HFFc6 (cell line): ENCODE results near the gene SYF2. TPM values are rescaled to one million over a fixed set of nuclear protein-coding genes. Genes with fewer than 3 reads are reported as not detected.

Experiments
- DNase-seq: peaks from one replicate; pipeline ENCODE4 v3.0.0-alpha.2; 2018
- H3K27ac Mint-ChIP-seq: 2 replicates; pipeline ENCODE4 v1.8.0; 2020; ENCODE audit warnings: mild to moderate bottlenecking, mixed read lengths
- H3K27me3 Mint-ChIP-seq: 2 replicates; pipeline ENCODE4 v1.8.0; 2021; ENCODE audit warnings: mild to moderate bottlenecking, moderate library complexity, mixed read lengths; ENCODE audit not compliant: insufficient read depth
- H3K36me3 Mint-ChIP-seq: 2 replicates; pipeline ENCODE4 v1.8.0; 2021; ENCODE audit warnings: low read depth, mixed read lengths
- H3K4me1 Mint-ChIP-seq: 2 replicates; pipeline ENCODE4 v1.8.0; 2020; ENCODE audit warnings: low read depth, mixed read lengths
- H3K4me3 Mint-ChIP-seq: 2 replicates; pipeline ENCODE4 v1.8.0; 2020; ENCODE audit warnings: mild to moderate bottlenecking, moderate library complexity, mixed read lengths
- H3K9me3 Mint-ChIP-seq: 2 replicates; pipeline ENCODE4 v1.8.0; 2020; ENCODE audit warnings: mild to moderate bottlenecking, mixed read lengths
- CTCF ChIP-seq: fragments of 200-600 bp; sonication (generic); IDR thresholded peaks from 2 replicates; pipeline ENCODE4 v1.5.0; 2021; ENCODE audit warnings: antibody characterized with exemption, mild to moderate bottlenecking
- total RNA-seq, 6 experiments: library from RNA; stranded (reverse); fragmentation: NEBNext Ultra II Directional; extraction: Animal tissue kit (Norgen Biotek cat#: 25700); gene quantifications; 2 replicates in 1 of 6; 3 replicates in 5 of 6; pipeline ENCODE4 v1.2.3, GENCODE V29; 2021

SYF2 gene
- total RNA-seq, 6 experiments from 2014 or later, result 30.7 to 44.1 (median 34.4) TPM

- no peak overlapping the region for H3K27ac Mint-ChIP-seq
- DNase-seq, result no peak
- TF ChIP-seq CTCF, result no peak
- peaks cover 15% of the 10 kb centered on the region for H3K27me3 Mint-ChIP-seq
- no peaks in the 10 kb centered on the region for H3K36me3 Mint-ChIP-seq
- no peak overlapping the region for H3K4me3 Mint-ChIP-seq
- peaks cover 10% of the 10 kb centered on the region for H3K4me1 Mint-ChIP-seq
- no peaks in the 10 kb centered on the region for H3K9me3 Mint-ChIP-seq
Measured at GRCh38 chr1:25184001-25184762, 48.1 kb downstream of the SYF2 start.

GRCh38 chr1:25183126-25183980 is 48.9 kb downstream of the SYF2 start:
- Mint-ChIP-seq H3K36me3 (no peaks in the 10 kb centered on the region), H3K27me3 (peaks cover 16% of the 10 kb centered on the region), H3K27ac (no peak overlapping the region), H3K4me3 (no peak overlapping the region), H3K9me3 (no peaks in the 10 kb centered on the region), H3K4me1 (peaks cover 10% of the 10 kb centered on the region)
- DNase-seq, result no peak
- TF ChIP-seq CTCF, result no peak

GRCh38 chr1:25182629-25183028 is 49.7 kb downstream of the SYF2 start:
- H3K9me3 Mint-ChIP-seq, result peaks cover 3% of the 10 kb centered on the region; the same call in 1 of the 2 replicates
- peak; percentile 71 for DNase-seq
- H3K4me3 Mint-ChIP-seq, result no peak overlapping the region
- no peak for TF ChIP-seq CTCF
- H3K36me3 Mint-ChIP-seq, result no peaks in the 10 kb centered on the region
- H3K27me3 Mint-ChIP-seq, result peaks cover 16% of the 10 kb centered on the region
- no peak overlapping the region for H3K27ac Mint-ChIP-seq
- H3K4me1 Mint-ChIP-seq, result peaks cover 10% of the 10 kb centered on the region

GRCh38 chr1:25180996-25181395 is 51.3 kb downstream of the SYF2 start:
- Mint-ChIP-seq H3K27me3 (peaks cover 24% of the 10 kb centered on the region), H3K9me3 (peaks cover 12% of the 10 kb centered on the region), H3K27ac (no peak overlapping the region), H3K4me3 (no peak overlapping the region), H3K36me3 (peaks cover 6% of the 10 kb centered on the region; the same call in 1 of the 2 replicates), H3K4me1 (peaks cover 10% of the 10 kb centered on the region)
- TF ChIP-seq CTCF, result no peak
- DNase-seq, result no peak

- no peak overlapping the region for H3K27ac Mint-ChIP-seq
- peaks cover 6% of the 10 kb centered on the region; the same call in 1 of the 2 replicates for H3K36me3 Mint-ChIP-seq
- DNase-seq, result no peak
- H3K27me3 Mint-ChIP-seq, result peaks cover 29% of the 10 kb centered on the region
- no peak for TF ChIP-seq CTCF
- peaks cover 12% of the 10 kb centered on the region for H3K9me3 Mint-ChIP-seq
- no peak overlapping the region for H3K4me3 Mint-ChIP-seq
- H3K4me1 Mint-ChIP-seq, result peaks cover 10% of the 10 kb centered on the region
Measured at GRCh38 chr1:25178917-25179561, 53.3 kb downstream of the SYF2 start.
